K562 (cell line): ENCODE data around the gene NEIL1. TPM values are rescaled to one million over a fixed set of nuclear protein-coding genes. Genes with fewer than 3 reads are reported as not detected.

ENCODE experiments used
- ATAC-seq: fragments of 200-7000 bp; cut with Tn5 transposase; 3 replicates; pipeline ENCODE4 v1.9.1; 2020; ENCODE audit warnings: moderate library complexity
- BruUV-seq: library from RNA; stranded (reverse); fragments of 400-500 nt; replicated peaks from 2 replicates; lab custom pipeline; 2021; lab: Mats Ljungman, UMichigan
- CTCF ChIA-PET: fragments of 300-600 bp; formaldehyde crosslinking; extraction: SDS; loops from one replicate; lab custom pipeline; 2021; ENCODE audit warnings: low intra/inter-chr PET ratio; lab: Yijun Ruan, JAX
- POLR2A ChIA-PET: fragments of 300-600, 350-650 bp; sonication (Branson Sonifier 250); formaldehyde crosslinking; extraction: SDS; loops from one replicate; lab custom pipeline; 2021; ENCODE audit warnings: antibody characterized with exemption, inconsistent platforms; lab: Yijun Ruan, JAX
- DNase-seq, 4 experiments: peaks; one replicate each; pipeline versions ENCODE4 v3.0.0 to v3.0.0-alpha.2; 2011 to 2018; ENCODE audit warnings: low spot score in 3 of 4, mixed read lengths in 3 of 4; ENCODE audit errors: extremely low read depth in 1 of 4
- FAIRE-seq: peaks from 2 replicates; lab custom pipeline; 2011; peaks lifted over from hg19 to GRCh38; lab: Jason Lieb, UNC
- H2AFZ ChIP-seq: 2 replicates; pipeline ENCODE4 v1.6.0; 2011; ENCODE audit warnings: low read depth, low read length, control low read depth, inconsistent platforms
- H3K27ac ChIP-seq: fragments of 200-600 bp; 3 replicates; pipeline ENCODE4 v1.8.0; 2011; ENCODE audit warnings: low read depth, mild to moderate bottlenecking, control low read depth, inconsistent platforms, low read length, moderate library complexity, mixed read lengths; ENCODE audit errors: extremely low read depth
- H3K27me3 ChIP-seq, 2 experiments: fragments of 300-600 bp in 1 of 2; 2 replicates in 1 of 2; 3 replicates in 1 of 2; pipeline versions ENCODE4 v1.6.0 to v1.8.0; 2011; ENCODE audit warnings: inconsistent platforms in 2 of 2, low read length in 2 of 2, mild to moderate bottlenecking in 1 of 2, mixed read lengths in 1 of 2, moderate library complexity in 1 of 2; ENCODE audit not compliant: control insufficient read depth in 2 of 2, insufficient read depth in 2 of 2
- H3K36me3 ChIP-seq: fragments of 300-600 bp; 3 replicates; pipeline ENCODE4 v1.8.0; 2011; ENCODE audit warnings: mild to moderate bottlenecking, low read length, inconsistent platforms; ENCODE audit not compliant: control insufficient read depth, insufficient read depth
- H3K4me1 ChIP-seq, 2 experiments: fragments of 200-600 bp in 1 of 2; replicated peaks in 1 of 2; 2 replicates in 1 of 2; 3 replicates in 1 of 2; pipeline versions ENCODE4 v1.5.1 to v1.8.0; 2011; ENCODE audit warnings: inconsistent platforms in 2 of 2, low read length in 2 of 2, mild to moderate bottlenecking in 1 of 2, mixed read lengths in 1 of 2, moderate library complexity in 1 of 2; ENCODE audit not compliant: control insufficient read depth in 2 of 2, insufficient read depth in 2 of 2
- H3K4me2 ChIP-seq: 2 replicates; pipeline ENCODE4 v1.6.1; 2011; ENCODE audit warnings: low read length, control low read depth, inconsistent platforms, mixed read lengths; ENCODE audit not compliant: insufficient read depth
- H3K4me3 ChIP-seq: fragments of 200-600 bp; sonication (generic), shearing (Covaris generic); 2 replicates; pipeline ENCODE4 v1.5.1; 2016; ENCODE audit warnings: control low read depth, inconsistent platforms
- H3K79me2 ChIP-seq: fragments of 200-600 bp; 3 replicates; pipeline ENCODE4 v1.8.0; 2011; ENCODE audit warnings: low read length, inconsistent platforms; ENCODE audit not compliant: control insufficient read depth, insufficient read depth
- H3K9ac ChIP-seq, 2 experiments: 2 replicates each; pipeline versions ENCODE4 v1.6.0 to v1.6.1; 2011; ENCODE audit warnings: low read depth in 2 of 2, low read length in 2 of 2, control low read depth in 1 of 2, inconsistent platforms in 1 of 2, mild to moderate bottlenecking in 1 of 2, mixed read lengths in 1 of 2; ENCODE audit not compliant: insufficient read depth in 1 of 2
- H3K9me1 ChIP-seq: one replicate; pipeline ENCODE4 v1.6.0; 2011; ENCODE audit warnings: inconsistent platforms, mild to moderate bottlenecking, low read length, moderate library complexity; ENCODE audit not compliant: control insufficient read depth, insufficient read depth
- H3K9me3 ChIP-seq: replicated peaks from 2 replicates; pipeline ENCODE4 v1.5.1; 2011; ENCODE audit warnings: low read depth, low read length, inconsistent platforms; ENCODE audit not compliant: control insufficient read depth, insufficient read depth
- H4K20me1 ChIP-seq: replicated peaks from 2 replicates; pipeline ENCODE4 v1.6.1; 2011; ENCODE audit warnings: low read length, inconsistent platforms, mixed read lengths; ENCODE audit not compliant: control insufficient read depth, insufficient read depth
- ATF2 ChIP-seq: sonication (generic); formaldehyde crosslinking; IDR thresholded peaks from 2 replicates; pipeline ENCODE4 v1.8.1; 2022; ENCODE audit warnings: missing genetic modification reagents
- C11orf30 ChIP-seq: fragments of 450-650 bp; IDR thresholded peaks from 2 replicates; pipeline ENCODE4 v1.6.1; 2016; ENCODE audit warnings: low read depth, mild to moderate bottlenecking
- CEBPZ ChIP-seq: fragments of 150-350 bp; IDR thresholded peaks from 2 replicates; pipeline ENCODE4 v1.6.1; 2014; ENCODE audit warnings: low read depth, mild to moderate bottlenecking, low read length, borderline replicate concordance
- CREB3L1 ChIP-seq: fragments of 450-650 bp; IDR thresholded peaks from 2 replicates; pipeline ENCODE4 v1.6.1; 2014; ENCODE audit warnings: low read depth, mild to moderate bottlenecking, moderate library complexity, borderline replicate concordance
- DEAF1 ChIP-seq: fragments of 450-650 bp; formaldehyde crosslinking; IDR thresholded peaks from 2 replicates; pipeline ENCODE4 v1.4.0; 2020; ENCODE audit warnings: mild to moderate bottlenecking, moderate library complexity
- ERF ChIP-seq: fragments of 450-650 bp; formaldehyde crosslinking; IDR thresholded peaks from 2 replicates; pipeline ENCODE4 v1.4.0; 2020; ENCODE audit warnings: mild to moderate bottlenecking, mixed read lengths
- HMGN3 ChIP-seq: IDR thresholded peaks from 2 replicates; pipeline ENCODE4 v1.6.1; 2011; ENCODE audit warnings: borderline replicate concordance, low read depth, mild to moderate bottlenecking, mixed read lengths, low read length; ENCODE audit not compliant: insufficient read length; ENCODE audit errors: extremely low read depth
- POLR2B ChIP-seq: fragments of 450-650 bp; IDR thresholded peaks from 2 replicates; pipeline ENCODE4 v1.6.1; 2018; ENCODE audit warnings: low read depth; ENCODE audit not compliant: partially characterized antibody
- RAD21 ChIP-seq, 2 experiments: fragments of 250-450 bp in 1 of 2; fragments of 450-650 bp in 1 of 2; sonication (Bioruptor Pico) in 1 of 2; formaldehyde crosslinking in 1 of 2; IDR thresholded peaks in 1 of 2; conservative IDR thresholded peaks in 1 of 2; 2 replicates each; pipeline versions ENCODE4 v1.4.0 to v1.8.0; 2020 to 2022; ENCODE audit warnings: mild to moderate bottlenecking in 2 of 2, moderate library complexity in 1 of 2
- STAT5B ChIP-seq: fragments of 250-450 bp; sonication (Bioruptor Pico); IDR thresholded peaks from 2 replicates; pipeline ENCODE4 v1.8.0; 2021; ENCODE audit warnings: mild to moderate bottlenecking, inconsistent platforms
- TARDBP ChIP-seq: fragments of 450-650 bp; IDR thresholded peaks from 2 replicates; pipeline ENCODE4 v1.6.1; 2016
- XRCC4 ChIP-seq: IDR thresholded peaks from one replicate; pipeline ENCODE4 v1.6.1; 2011; ENCODE audit not compliant: insufficient read depth, insufficient read length; ENCODE audit errors: extremely low read depth
- ZFP36 ChIP-seq: fragments of 150-350 bp; IDR thresholded peaks from 2 replicates; pipeline ENCODE4 v1.6.1; 2018; ENCODE audit warnings: low read length, low read depth; ENCODE audit not compliant: partially characterized antibody
- ZNF121 ChIP-seq: sonication (generic); formaldehyde crosslinking; conservative IDR thresholded peaks from 2 replicates; pipeline ENCODE4 v1.8.0; 2022; ENCODE audit warnings: missing genetic modification reagents
- ZNF584 ChIP-seq: fragments of 200-800 bp; sonication (Bioruptor generic); IDR thresholded peaks from 2 replicates; pipeline ENCODE4 v1.6.1; 2016; ENCODE audit warnings: low read depth, mild to moderate bottlenecking, missing genetic modification characterization, missing compliant biosample characterization
- WGBS: fragments of 100-300 bp; shearing (Covaris generic); methylation state at CpG from one replicate; pipeline ENCODE4 v1.1.6; 2016; ENCODE audit warnings: low coverage, mixed read lengths; ENCODE audit not compliant: insufficient coverage; ENCODE audit errors: missing lambda C conversion rate; 5-methylcytosine and 5-hydroxymethylcytosine counted together
- in situ Hi-C: fragments of 300-500 bp; cut with MboI; formaldehyde crosslinking; loops from 4 replicates; pipeline ENCODE4 v1.15.0; 2018; ENCODE audit warnings: inconsistent platforms, mixed read lengths
- intact Hi-C: fragments of 100-400 bp; cut with micrococcal nuclease; formaldehyde crosslinking; loops from 2 replicates; pipeline ENCODE4 v1.14.2; 2022
- polyA plus RNA-seq, 8 experiments: library from polyadenylated mRNA; depleted of rRNA in 4 of 8; stranded (reverse) in 5 of 8; unstranded in 3 of 8; fragments of >200 nt; fragmentation: Nextera tagmentation in 2 of 8; fragmentation: Illumina TruSeq in 1 of 8; extraction: Ambion mirVana in 2 of 8; extraction: Trizol in 1 of 8; gene quantifications; 2 replicates each; pipeline versions ENCODE4 v1.2.1 to v1.2.3, GENCODE V29; 2011 to 2014; ENCODE audit warnings: inconsistent platforms in 1 of 8, missing spikeins in 1 of 8
- total RNA-seq, 7 experiments: library from RNA; depleted of rRNA in 6 of 7; stranded (reverse); fragments of >200 nt in 6 of 7; fragmentation: Illumina TruSeq in 2 of 7; extraction: Trizol in 2 of 7; gene quantifications; 2 replicates each; pipeline versions ENCODE4 v1.2.1 to v1.2.3, GENCODE V29; 2011 to 2021; ENCODE audit warnings: low replicate concordance in 1 of 7

The NEIL1 gene
- total and polyA plus RNA-seq, 9 of the 15 experiments (the other 6 are each of a cell fraction or from before 2014, with no cell fraction given) = 0.14 to 4.3 (median 2.4) TPM

- no peak overlapping the region for H3K4me2 ChIP-seq
- peaks cover 26% of the 10 kb centered on the region for H3K79me2 ChIP-seq
- FAIRE-seq (no peak), DNase-seq (no peak), ATAC-seq (no peak)
- no TSS peak for BruUV-seq
- H2AFZ ChIP-seq = no peak overlapping the region
- H3K27me3 ChIP-seq = no peaks in the 10 kb centered on the region
- H3K36me3 ChIP-seq = peaks cover 77% of the 10 kb centered on the region
- H4K20me1 ChIP-seq = peaks cover 10% of the 10 kb centered on the region
- H3K27ac ChIP-seq = no peak overlapping the region
- peaks cover 12 to 14% of the 10 kb centered on the region in 2 experiments; a peak in 4 of 5 replicates for H3K4me1 ChIP-seq
- POLR2A ChIA-PET = interaction anchor here (1.1 to 1.3 kb wide), 2 partner anchors 9 to 12 kb away, joined by 3 read pairs; no protein-coding TSS in a partner anchor
- CTCF ChIA-PET = no interaction called here
- intact Hi-C loops (no loop called here), in situ Hi-C loops (no loop called here)
- WGBS = 85% methylated on average over 1 of the region's 1 CpG
- H3K9ac ChIP-seq = no peak overlapping the region
- H3K9me1 ChIP-seq = peaks cover 4% of the 10 kb centered on the region
- no peaks in the 10 kb centered on the region for H3K9me3 ChIP-seq
- H3K4me3 ChIP-seq = no peak overlapping the region
- TF ChIP-seq ERF = no peak
- TF ChIP-seq CEBPZ = no peak
- no peak for TF ChIP-seq ZNF584 (CRISPR knock-in tag)
- TF ChIP-seq STAT5B (CRISPR knock-in tag) = no peak
- no peak for TF ChIP-seq ZFP36
- no peak for TF ChIP-seq XRCC4
- TF ChIP-seq CREB3L1 = no peak
- TF ChIP-seq HMGN3 = no peak
- no peak for TF ChIP-seq RAD21 (CRISPR knock-in tag; conservative IDR thresholded peaks at IDR 0.05 in 1 of 2, IDR thresholded peaks at IDR 0.05 in 1 of 2)
- no peak for TF ChIP-seq DEAF1 (CRISPR knock-in tag)
- no peak for TF ChIP-seq ATF2
- TF ChIP-seq TARDBP = no peak
- no peak for TF ChIP-seq C11orf30
- no peak for TF ChIP-seq ZNF121
- no peak for TF ChIP-seq POLR2B
Measured at GRCh38 chr15:75371486-75371885, 24.6 kb downstream of the NEIL1 start.
